Endothelial cell of umbilical vein (primary cell): ENCODE results near the gene RTEL1.

Experiments used
- CTCF ChIP-seq, 2 donors: IDR thresholded peaks; 1 replicate in 1 of 2; 2 replicates in 1 of 2; pipeline ENCODE4 v1.5.1; 2011; ENCODE audit warnings: low read length in 2 of 2, mild to moderate bottlenecking in 2 of 2, moderate library complexity in 2 of 2, control low read depth in 1 of 2, inconsistent platforms in 1 of 2, low read depth in 1 of 2; ENCODE audit not compliant: insufficient read depth in 1 of 2; ENCODE audit errors: extremely low read depth in 1 of 2
- EZH2 ChIP-seq: IDR thresholded peaks from 2 replicates; pipeline ENCODE4 v1.6.1; 2012; ENCODE audit warnings: borderline replicate concordance, low read depth, mild to moderate bottlenecking, moderate library complexity, low read length, inconsistent platforms; ENCODE audit not compliant: severe bottlenecking
- FOS ChIP-seq: IDR thresholded peaks from 2 replicates; pipeline ENCODE4 v1.6.1; 2011; ENCODE audit warnings: mild to moderate bottlenecking, low read length, moderate library complexity, borderline replicate concordance; ENCODE audit not compliant: insufficient read depth
- GATA2 ChIP-seq: IDR thresholded peaks from 2 replicates; pipeline ENCODE4 v1.7.0; 2011; ENCODE audit warnings: low read depth, mild to moderate bottlenecking, moderate library complexity, mixed read lengths, low read length; ENCODE audit not compliant: insufficient read length, insufficient read depth
- JUN ChIP-seq: IDR thresholded peaks from 2 replicates; pipeline ENCODE4 v1.6.1; 2011; ENCODE audit warnings: borderline replicate concordance, low read depth; ENCODE audit not compliant: insufficient read length, insufficient read depth
- MAX ChIP-seq: IDR thresholded peaks from 2 replicates; pipeline ENCODE4 v1.6.1; 2011; ENCODE audit not compliant: insufficient read depth, insufficient read length
- MYC ChIP-seq: IDR thresholded peaks from one replicate; pipeline ENCODE4 v1.6.1; 2011; ENCODE audit warnings: mild to moderate bottlenecking, low read depth, low read length
- POLR2A ChIP-seq: IDR thresholded peaks from 2 replicates; pipeline ENCODE4 v1.6.1; 2012; ENCODE audit warnings: low read depth, mild to moderate bottlenecking, control low read depth, low read length
- POLR2AphosphoS5 ChIP-seq: IDR thresholded peaks from 2 replicates; pipeline ENCODE4 v1.6.1; 2012; ENCODE audit warnings: low read depth, mild to moderate bottlenecking, control low read depth, low read length, moderate library complexity; ENCODE audit not compliant: insufficient read depth

GRCh38 chr20:63664861-63665594 lies 6.9 kb downstream of the RTEL1 start:
- no peak for TF ChIP-seq CTCF (IDR thresholded peaks at IDR 0.05; ENCODE audit: extremely low read depth in 1 of 2, insufficient read depth in 1 of 2, low read depth in 1 of 2, low read length in 2 of 2)
- no peak for TF ChIP-seq JUN
- no peak for TF ChIP-seq EZH2
- no peak for TF ChIP-seq POLR2A
- TF ChIP-seq MYC, result no peak
- TF ChIP-seq POLR2AphosphoS5, result no peak
- no peak for TF ChIP-seq GATA2
- TF ChIP-seq MAX, result no peak
- TF ChIP-seq FOS, result no peak
